ENCODE results near the gene RPP21.
"Not testable (repeated sequence)": the region's sequence is repeated elsewhere in the genome, so short reads cannot be mapped to it uniquely, and the experiment has no call there.

Gene RPP21

DNA sequence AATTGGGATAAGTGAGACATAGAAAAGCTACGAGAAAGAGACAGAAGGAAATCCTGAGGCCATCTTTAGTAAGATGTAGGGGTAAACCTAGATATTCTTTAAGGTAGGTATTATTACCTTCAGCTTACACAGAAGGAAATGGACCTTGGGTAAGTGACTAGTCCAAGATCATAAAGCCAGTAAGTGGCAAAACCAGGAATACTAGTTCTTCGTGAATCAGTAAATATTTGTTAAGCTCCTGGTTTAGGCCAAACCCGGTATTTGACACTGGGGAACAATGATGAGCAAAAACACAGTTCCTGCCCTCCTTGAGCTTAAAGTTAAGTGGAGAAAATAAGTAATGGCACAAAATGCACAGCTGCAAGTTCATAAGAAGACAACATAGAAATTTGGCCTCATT is 13.0 kb upstream of the RPP21 start:
- DNase-seq, result no peak

GRCh38 chr6:30334075-30334783 is 10.7 kb upstream of the RPP21 start:
- DNase-seq, result no peak

DNA sequence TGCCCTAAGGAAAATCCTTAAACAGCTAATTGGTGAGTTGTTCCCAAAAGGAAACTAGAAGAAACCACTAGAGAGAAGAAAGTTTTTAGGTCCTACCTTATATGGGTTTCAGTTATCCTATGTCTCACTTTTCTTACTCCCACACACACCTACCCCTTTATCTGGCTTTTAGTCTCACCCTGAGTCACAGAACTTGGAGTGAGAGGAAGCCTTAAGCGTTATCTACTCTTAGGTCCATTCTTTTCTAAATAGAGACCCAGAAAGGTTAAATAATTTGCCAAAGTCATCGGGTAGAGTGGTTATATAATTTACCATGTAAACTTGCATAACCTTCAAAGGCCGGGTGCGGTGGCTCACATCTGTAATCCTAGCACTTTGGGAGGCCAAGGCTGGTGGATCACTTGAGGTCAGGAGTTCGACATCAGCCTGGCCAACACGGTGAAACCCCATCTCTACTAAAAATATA is 4.3 kb upstream of the RPP21 start:
- no peak for DNase-seq

DNA sequence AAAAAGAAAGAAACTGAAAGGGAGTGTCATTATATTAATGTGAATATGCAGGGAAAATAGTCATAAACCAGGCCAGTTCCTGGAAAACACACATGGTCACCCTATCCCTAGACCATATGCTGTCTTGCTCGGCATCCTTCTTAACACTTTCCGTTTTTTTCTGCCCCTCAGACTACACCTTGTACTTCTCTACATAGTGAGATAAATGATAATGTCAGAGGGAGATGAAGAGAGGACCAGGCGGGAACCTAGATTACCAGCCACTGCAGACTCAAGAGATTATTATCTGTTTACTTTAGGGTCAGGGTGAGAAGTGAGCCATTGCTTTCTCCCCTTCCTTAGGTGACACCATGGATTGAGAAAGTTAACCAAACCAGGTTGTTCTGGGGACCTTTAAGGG is 3.7 kb upstream of the RPP21 start:
- DNase-seq, result no peak

DNA sequence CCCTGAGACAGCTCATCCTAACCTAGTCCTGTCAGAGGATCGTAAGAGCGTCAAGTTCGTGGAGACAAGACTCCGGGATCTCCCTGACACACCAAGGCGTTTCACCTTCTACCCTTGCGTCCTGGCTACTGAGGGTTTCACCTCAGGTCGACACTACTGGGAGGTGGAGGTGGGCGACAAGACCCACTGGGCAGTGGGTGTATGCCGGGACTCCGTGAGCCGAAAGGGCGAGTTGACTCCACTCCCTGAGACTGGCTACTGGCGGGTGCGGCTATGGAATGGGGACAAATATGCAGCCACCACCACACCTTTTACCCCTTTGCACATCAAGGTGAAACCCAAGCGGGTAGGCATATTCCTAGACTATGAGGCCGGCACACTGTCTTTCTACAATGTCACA is 3.2 kb upstream of the RPP21 start:
- DNase-seq, result no peak

DNA sequence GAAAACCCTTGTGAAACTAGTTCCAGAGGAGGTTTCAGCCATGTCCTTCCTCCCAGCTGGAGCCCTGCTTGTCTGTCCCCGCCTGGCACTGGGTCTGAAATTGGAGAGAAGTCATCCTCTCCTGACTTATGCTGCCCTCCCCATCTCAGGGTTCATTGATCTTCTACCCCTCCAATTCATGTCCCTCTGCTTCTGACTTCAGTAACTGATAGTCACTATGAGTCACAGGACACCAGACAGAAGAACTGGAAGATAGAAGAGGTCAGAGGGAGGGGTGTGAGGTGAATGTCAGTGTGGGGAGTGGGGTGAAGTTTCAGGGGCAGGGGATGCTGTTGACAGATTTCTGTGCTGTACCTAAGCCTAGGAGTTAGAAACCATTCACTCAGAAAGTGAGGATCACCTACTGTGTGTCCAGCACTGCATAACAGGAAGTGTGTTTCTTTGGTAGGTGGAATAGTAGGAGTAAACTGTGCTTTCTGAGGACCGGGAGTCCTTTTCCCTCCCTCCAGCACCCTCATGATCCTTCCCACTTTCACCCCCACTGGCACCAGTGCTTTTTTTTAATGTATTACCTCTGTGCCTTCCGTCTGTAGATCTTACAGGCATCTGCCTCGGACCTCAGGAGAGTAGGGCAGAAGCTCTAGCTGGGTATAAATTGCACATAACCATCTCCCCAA is 627 bp upstream of the RPP21 start:
- DNase-seq, result no peak

- no peak for DNase-seq
These were observed 896 bp downstream of the RPP21 start for GRCh38 chr6:30345852-30346251.

DNA sequence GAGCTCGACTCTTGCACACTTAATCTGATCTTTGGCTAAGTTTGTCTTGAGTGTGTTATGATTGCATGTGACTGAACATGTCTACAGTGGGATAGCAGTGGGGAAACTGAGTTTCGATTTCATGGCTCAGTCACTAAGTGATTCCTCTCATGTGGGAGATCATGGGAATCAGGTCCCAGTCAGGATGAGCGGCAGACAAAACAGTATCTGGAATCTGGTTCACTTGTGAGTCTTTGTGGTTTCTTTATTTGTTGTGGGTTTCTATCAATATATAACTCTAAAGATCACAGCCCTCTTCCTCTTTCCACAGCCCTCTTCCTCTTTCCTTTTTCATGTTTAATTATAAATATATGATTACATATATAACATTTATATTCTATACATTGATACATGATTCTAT is 4.0 kb downstream of the RPP21 start:
- DNase-seq, result no peak

- DNase-seq, result no peak
These were observed 4.6 kb downstream of the RPP21 start for GRCh38 chr6:30349421-30350177.

- DNase-seq, result no peak
These were observed 5.6 kb downstream of the RPP21 start for GRCh38 chr6:30350524-30350923.

- no peak for DNase-seq
These were observed 7.6 kb downstream of the RPP21 start for GRCh38 chr6:30352550-30352949.

DNA sequence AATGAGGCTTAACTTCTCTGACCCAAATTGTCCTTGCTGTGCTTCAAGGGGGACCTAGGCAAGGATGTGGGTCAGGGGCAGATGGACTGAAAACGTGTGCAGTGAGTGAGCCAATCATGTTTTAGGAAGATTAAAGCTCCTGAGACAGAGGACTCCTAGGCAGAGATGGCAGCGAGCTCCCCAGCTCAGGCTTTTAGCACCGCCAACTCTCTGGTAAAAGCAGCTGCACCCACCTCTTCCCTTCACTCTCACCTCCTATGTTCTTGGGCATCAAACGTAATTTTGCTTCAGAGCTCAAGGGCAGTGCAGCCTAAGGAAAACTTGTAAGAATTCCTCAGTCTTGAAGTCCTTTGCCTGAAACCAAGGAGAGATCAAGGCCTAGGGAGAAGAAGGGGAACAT is 10.3 kb downstream of the RPP21 start:
- no peak for DNase-seq

- DNase-seq, result no peak
These were observed 11.6 kb downstream of the RPP21 start for GRCh38 chr6:30356536-30356935.

GRCh38 chr6:30357678-30358540 is 13.0 kb downstream of the RPP21 start:
- DNase-seq, result peak; percentile 50

GRCh38 chr6:30359276-30359675 is 14.3 kb downstream of the RPP21 start:
- no peak for DNase-seq

- no peak for DNase-seq
These were observed 15.2 kb downstream of the RPP21 start for GRCh38 chr6:30360139-30360538.

DNA sequence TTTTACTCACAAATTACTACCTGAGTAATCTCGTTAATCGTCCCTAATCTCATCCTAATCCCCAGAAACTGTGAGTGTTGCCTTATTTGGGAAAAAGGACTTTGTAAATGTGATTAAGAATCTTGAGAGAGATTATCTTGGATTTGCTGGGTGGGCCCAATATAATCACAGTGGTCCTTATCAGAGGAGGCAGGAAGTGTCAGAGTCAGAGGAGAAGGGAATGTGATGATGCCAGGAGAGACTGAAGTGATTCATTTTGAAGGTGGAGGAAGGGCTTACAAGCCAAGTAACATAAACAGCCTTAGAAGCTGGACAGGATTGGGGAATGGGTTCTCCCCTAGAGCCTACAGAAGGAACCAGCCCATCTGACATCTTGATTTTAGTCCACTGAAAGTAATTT is 16.7 kb downstream of the RPP21 start:
- no peak for DNase-seq

DNA sequence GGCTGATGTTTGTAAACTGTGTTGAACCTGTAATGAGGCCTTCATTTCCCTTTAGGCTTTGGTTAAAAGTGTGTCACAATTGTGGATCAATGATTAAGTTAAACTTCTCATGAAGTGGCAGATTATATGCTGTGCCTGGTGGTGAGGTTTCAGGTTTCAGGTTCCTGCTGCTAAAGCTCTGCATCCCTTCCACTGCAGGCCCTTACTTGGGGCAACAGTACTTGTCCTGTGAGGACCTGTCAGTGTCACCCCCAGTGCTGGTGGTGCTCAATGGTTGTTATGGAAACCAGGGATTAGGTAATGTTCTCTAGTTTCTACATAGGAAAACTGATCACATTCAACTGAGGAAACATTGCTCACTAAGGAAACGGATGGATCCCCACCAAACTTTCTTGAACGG is 18.5 kb downstream of the RPP21 start:
- no peak for DNase-seq

GRCh38 chr6:30364591-30364990 is 19.6 kb downstream of the RPP21 start:
- no peak for DNase-seq

- not testable (repeated sequence) for DNase-seq
These were observed 24.3 kb downstream of the RPP21 start for GRCh38 chr6:30369280-30369679.

- DNase-seq, result no peak
These were observed 33.5 kb downstream of the RPP21 start for GRCh38 chr6:30378290-30378937.

- no peak for DNase-seq
These were observed 35.5 kb downstream of the RPP21 start for GRCh38 chr6:30380464-30380863.
